Middle frontal gyrus (tissue), 1 donor: ENCODE measurements around the gene NCMAP.

Source experiments
- DNase-seq: peaks from one replicate; pipeline ENCODE4 v3.0.0-alpha.2; 2015; ENCODE audit warnings: low spot score; ENCODE audit errors: extremely low spot score

The NCMAP gene

GRCh38 chr1:24570265-24571125, 14.6 kb downstream of the NCMAP start:
- no peak for DNase-seq

- DNase-seq = no peak
These were observed 16.4 kb downstream of the NCMAP start for GRCh38 chr1:24572301-24572700.

- no peak for DNase-seq
These were observed 20.2 kb downstream of the NCMAP start for GRCh38 chr1:24575905-24576587.

- no peak for DNase-seq
These were observed 23.0 kb downstream of the NCMAP start for GRCh38 chr1:24578846-24579245.

- DNase-seq = no peak
These were observed 24.9 kb downstream of the NCMAP start for GRCh38 chr1:24580756-24581155.

GRCh38 chr1:24584171-24584647, 28.3 kb downstream of the NCMAP start:
- no peak for DNase-seq

GRCh38 chr1:24586119-24586518, 30.2 kb downstream of the NCMAP start:
- DNase-seq = no peak

GRCh38 chr1:24586970-24587820, 31.3 kb downstream of the NCMAP start:
- peak; percentile 6 for DNase-seq

GRCh38 chr1:24588573-24588972, 32.7 kb downstream of the NCMAP start:
- no peak for DNase-seq

GRCh38 chr1:24589200-24589599, 33.3 kb downstream of the NCMAP start:
- no peak for DNase-seq

- no peak for DNase-seq
These were observed 35.9 kb downstream of the NCMAP start for GRCh38 chr1:24591781-24592180.

GRCh38 chr1:24594328-24594598, 38.4 kb downstream of the NCMAP start:
- DNase-seq = no peak

- DNase-seq = no peak
These were observed 40.6 kb downstream of the NCMAP start for GRCh38 chr1:24596401-24596880.

- no peak for DNase-seq
These were observed 43.4 kb downstream of the NCMAP start for GRCh38 chr1:24599265-24599664.

- DNase-seq = no peak
These were observed 44.7 kb downstream of the NCMAP start for GRCh38 chr1:24600551-24600950.

GRCh38 chr1:24605534-24606295, 49.8 kb downstream of the NCMAP start:
- DNase-seq = no peak

- no peak for DNase-seq
These were observed 50.4 kb downstream of the NCMAP start for GRCh38 chr1:24606296-24606605.

GRCh38 chr1:24606621-24607020, 50.7 kb downstream of the NCMAP start:
- DNase-seq = no peak

GRCh38 chr1:24609949-24610517, 54.1 kb downstream of the NCMAP start:
- DNase-seq = no peak

- no peak for DNase-seq
These were observed 63.5 kb downstream of the NCMAP start for GRCh38 chr1:24619376-24619775.

GRCh38 chr1:24620678-24621077, 64.8 kb downstream of the NCMAP start:
- no peak for DNase-seq
